Trophoblast cell (in vitro differentiated cells and primary cell): ENCODE data around the gene NCL.

Experiments used
- DNase-seq, 2 donors: peaks; one replicate each; pipeline ENCODE4 v3.0.0-alpha.2; 2016
- H2AFZ ChIP-seq: 2 replicates; pipeline ENCODE4 v1.6.1; 2013; ENCODE audit warnings: low read length, moderate library complexity, mild to moderate bottlenecking; ENCODE audit not compliant: insufficient read depth, poor library complexity
- H2AK5ac ChIP-seq: 2 replicates; pipeline ENCODE4 v1.6.1; 2013; ENCODE audit warnings: mild to moderate bottlenecking, low read length
- H2BK120ac ChIP-seq: 2 replicates; pipeline ENCODE4 v1.6.1; 2013; ENCODE audit warnings: low read length, mild to moderate bottlenecking, moderate library complexity; ENCODE audit not compliant: insufficient read depth, poor library complexity
- H2BK12ac ChIP-seq: 2 replicates; pipeline ENCODE4 v1.6.1; 2013; ENCODE audit warnings: mild to moderate bottlenecking, low read length, moderate library complexity
- H2BK5ac ChIP-seq: 2 replicates; pipeline ENCODE4 v1.6.1; 2013; ENCODE audit warnings: low read length, low read depth, moderate library complexity, mild to moderate bottlenecking; ENCODE audit not compliant: poor library complexity
- H3K14ac ChIP-seq: 2 replicates; pipeline ENCODE4 v1.6.1; 2013; ENCODE audit warnings: mild to moderate bottlenecking, low read length
- H3K18ac ChIP-seq: 2 replicates; pipeline ENCODE4 v1.6.1; 2013; ENCODE audit warnings: mild to moderate bottlenecking, low read length
- H3K23ac ChIP-seq: 2 replicates; pipeline ENCODE4 v1.6.1; 2013; ENCODE audit warnings: low read length
- H3K27ac ChIP-seq: 2 replicates; pipeline ENCODE4 v1.5.1; 2013; ENCODE audit warnings: low read depth, mild to moderate bottlenecking, inconsistent platforms, low read length, moderate library complexity
- H3K27me3 ChIP-seq: 2 replicates; pipeline ENCODE4 v1.6.1; 2013; ENCODE audit warnings: inconsistent platforms, mild to moderate bottlenecking, low read length, moderate library complexity; ENCODE audit not compliant: insufficient read depth
- H3K36me3 ChIP-seq, 2 experiments: 1 replicate in 1 of 2; 2 replicates in 1 of 2; pipeline ENCODE4 v1.6.1; 2013; ENCODE audit warnings: low read length in 2 of 2, mild to moderate bottlenecking in 2 of 2, moderate library complexity in 1 of 2; ENCODE audit not compliant: insufficient read depth in 2 of 2, control insufficient read depth in 1 of 2
- H3K4ac ChIP-seq: 2 replicates; pipeline ENCODE4 v1.6.1; 2013; ENCODE audit warnings: low read depth, mild to moderate bottlenecking, low read length, moderate library complexity
- H3K4me1 ChIP-seq, 2 experiments: 1 replicate in 1 of 2; 2 replicates in 1 of 2; pipeline ENCODE4 v1.6.1; 2013; ENCODE audit warnings: low read length in 2 of 2, mild to moderate bottlenecking in 2 of 2, moderate library complexity in 1 of 2; ENCODE audit not compliant: insufficient read depth in 2 of 2, control insufficient read depth in 1 of 2
- H3K4me2 ChIP-seq: 2 replicates; pipeline ENCODE4 v1.6.1; 2013; ENCODE audit warnings: inconsistent platforms, mild to moderate bottlenecking, low read length, moderate library complexity
- H3K4me3 ChIP-seq: 2 replicates; pipeline ENCODE4 v1.5.1; 2013; ENCODE audit warnings: mild to moderate bottlenecking, low read depth, low read length, inconsistent platforms
- H3K79me1 ChIP-seq: one replicate; pipeline ENCODE4 v1.6.1; 2013; ENCODE audit warnings: low read length
- H3K79me2 ChIP-seq: 2 replicates; pipeline ENCODE4 v1.6.1; 2013; ENCODE audit warnings: low read length, mild to moderate bottlenecking; ENCODE audit not compliant: control insufficient read depth, insufficient read depth, poor library complexity
- H3K9ac ChIP-seq: 2 replicates; pipeline ENCODE4 v1.6.1; 2013; ENCODE audit warnings: mild to moderate bottlenecking, low read length
- H3K9me3 ChIP-seq: 2 replicates; pipeline ENCODE4 v1.6.1; 2013; ENCODE audit warnings: low read depth, mild to moderate bottlenecking, control low read depth, inconsistent platforms, low read length; ENCODE audit not compliant: insufficient read depth
- H4K12ac ChIP-seq: 2 replicates; pipeline ENCODE4 v1.6.1; 2013; ENCODE audit warnings: low read depth, mild to moderate bottlenecking, low read length, moderate library complexity
- H4K8ac ChIP-seq: 2 replicates; pipeline ENCODE4 v1.6.1; 2013; ENCODE audit warnings: low read depth, mild to moderate bottlenecking, low read length, moderate library complexity
- H4K91ac ChIP-seq: one replicate; pipeline ENCODE4 v1.6.1; 2013; ENCODE audit warnings: low read depth, mild to moderate bottlenecking, low read length, moderate library complexity
- WGBS: extraction: QIAGEN DNeasy Blood & Tissue Kit; methylation state at CpG from one replicate; pipeline ENCODE4 v1.1.7; 2013; ENCODE audit warnings: missing lambda C conversion rate; ENCODE audit not compliant: insufficient read length, insufficient coverage; ENCODE audit errors: extremely low coverage; 5-methylcytosine and 5-hydroxymethylcytosine counted together

NCL gene

GRCh38 chr2:231488331-231488730 lies 24.0 kb upstream of the NCL start:
- H3K4me2 ChIP-seq: no peak overlapping the region
- H4K91ac ChIP-seq: no peak overlapping the region
- no peak overlapping the region for H2BK12ac ChIP-seq
- H3K4ac ChIP-seq: no peak overlapping the region
- H3K18ac ChIP-seq: no peak overlapping the region
- H3K27ac ChIP-seq: no peak overlapping the region
- H3K79me2 ChIP-seq: no peaks in the 10 kb centered on the region
- H3K27me3 ChIP-seq: no peaks in the 10 kb centered on the region
- no peak overlapping the region for H2AFZ ChIP-seq
- H3K14ac ChIP-seq: no peak overlapping the region
- H2AK5ac ChIP-seq: no peak overlapping the region
- H2BK120ac ChIP-seq: no peak overlapping the region
- H3K9ac ChIP-seq: no peak overlapping the region
- no peak overlapping the region for H3K23ac ChIP-seq
- H3K4me1 ChIP-seq: no peaks in the 10 kb centered on the region
- no peak overlapping the region for H3K4me3 ChIP-seq
- no peak overlapping the region for H4K12ac ChIP-seq
- H4K8ac ChIP-seq: no peak overlapping the region
- no peaks in the 10 kb centered on the region for H3K36me3 ChIP-seq
- DNase-seq: no peak
- no CpG with 5 or more reads among the region's 5 CpGs for WGBS
- H3K79me1 ChIP-seq: no peaks in the 10 kb centered on the region
- no peak overlapping the region for H2BK5ac ChIP-seq
- no peaks in the 10 kb centered on the region for H3K9me3 ChIP-seq

DNA sequence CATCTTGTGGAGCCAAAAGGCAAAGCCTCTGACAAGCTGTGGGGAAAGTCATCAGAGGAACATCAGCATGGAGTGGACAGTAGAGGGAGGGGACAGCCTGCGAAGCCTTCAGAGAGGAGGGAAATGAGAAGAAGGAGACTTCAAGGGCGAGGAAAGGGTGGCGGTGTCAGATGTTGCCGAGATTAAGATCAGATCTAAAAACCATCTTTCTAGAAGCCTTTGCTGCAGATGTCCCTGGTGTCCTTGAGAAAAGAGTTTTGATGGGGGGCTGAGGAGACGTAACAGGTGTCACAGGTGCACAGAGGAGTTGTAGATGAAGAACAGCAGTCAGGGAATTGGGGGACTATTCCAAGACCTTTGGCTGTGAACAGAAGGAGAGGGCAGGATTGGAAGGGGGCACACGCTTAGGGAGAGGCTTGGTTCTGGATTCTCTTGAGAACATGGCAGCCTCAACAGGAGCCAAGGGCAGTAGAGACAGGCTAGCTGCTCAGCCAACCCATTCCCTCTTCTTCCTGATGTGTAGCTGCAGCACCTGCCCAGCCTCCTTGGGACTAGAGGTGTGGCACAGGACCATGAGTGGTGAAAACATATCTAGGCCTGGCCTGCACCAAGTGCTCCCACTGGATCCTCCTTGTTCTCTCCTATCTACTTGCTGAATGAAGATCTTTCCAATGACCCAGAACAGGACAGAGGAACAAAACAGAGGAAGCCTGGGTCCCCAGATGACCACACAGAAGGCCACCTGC lies 22.7 kb upstream of the NCL start:
- no peak for DNase-seq
- Histone ChIP-seq H3K18ac (no peak overlapping the region), H4K12ac (no peak overlapping the region), H3K4me3 (no peak overlapping the region), H3K9me3 (no peaks in the 10 kb centered on the region), H2BK5ac (no peak overlapping the region), H2BK12ac (no peak overlapping the region), H2AK5ac (no peak overlapping the region), H3K14ac (no peak overlapping the region), H2BK120ac (no peak overlapping the region), H3K36me3 (no peaks in the 10 kb centered on the region), H3K79me2 (no peaks in the 10 kb centered on the region), H3K4me2 (no peak overlapping the region), H4K91ac (no peak overlapping the region), H3K23ac (no peak overlapping the region), H3K27ac (no peak overlapping the region), H3K4ac (no peak overlapping the region), H2AFZ (no peak overlapping the region), H3K9ac (no peak overlapping the region), H3K4me1 (no peaks in the 10 kb centered on the region), H3K27me3 (no peaks in the 10 kb centered on the region), H3K79me1 (no peaks in the 10 kb centered on the region), H4K8ac (no peak overlapping the region)
- WGBS: no CpG with 5 or more reads among the region's 6 CpGs

DNA sequence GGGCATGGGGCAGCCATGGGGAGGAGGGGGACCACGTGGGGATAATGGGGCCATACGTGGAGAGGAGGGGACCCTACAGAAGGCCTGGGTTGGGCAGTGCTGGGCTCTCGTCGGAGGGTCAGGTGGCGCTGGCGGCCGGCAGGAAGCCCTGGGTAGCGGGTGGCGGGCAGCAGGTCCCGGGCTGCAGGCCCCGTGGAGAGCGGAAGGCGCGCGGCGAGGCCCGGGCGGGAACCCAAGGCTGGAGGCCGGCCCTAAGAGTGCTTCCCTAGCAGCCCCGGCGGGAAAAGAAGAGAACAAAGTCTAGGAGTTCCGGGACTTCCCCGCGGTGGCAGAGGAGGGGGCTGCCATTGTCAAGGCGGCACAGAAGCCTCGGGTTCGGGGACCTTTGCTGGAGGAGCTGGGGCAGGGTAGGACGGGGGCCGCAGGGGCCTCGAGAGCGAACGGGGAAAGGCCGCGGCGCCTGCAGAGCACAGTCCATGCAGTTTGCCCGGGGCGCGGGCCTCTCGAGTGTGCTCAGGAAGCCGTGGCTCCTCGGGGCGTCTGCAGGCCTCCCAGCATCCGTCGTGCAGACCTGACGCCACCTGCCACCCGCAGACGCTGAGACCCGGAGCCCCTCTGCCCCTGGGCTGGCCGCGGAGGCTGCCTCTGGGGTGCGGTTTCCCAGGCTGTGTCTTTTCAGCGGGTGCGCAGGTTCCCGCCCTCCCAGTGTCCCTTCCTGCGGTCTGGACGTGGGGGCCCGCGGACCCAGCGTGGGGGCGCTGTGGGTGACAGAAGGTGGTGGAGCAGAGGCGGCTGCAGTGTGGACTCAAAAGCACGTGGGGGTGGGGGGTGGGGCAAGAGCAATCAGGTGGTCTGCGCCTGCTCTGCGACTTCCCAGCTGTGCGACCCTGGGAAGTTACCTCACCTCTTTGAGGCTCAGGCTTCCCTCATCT lies 19.4 kb upstream of the NCL start:
- no peak overlapping the region for H3K4me3 ChIP-seq
- no peak overlapping the region for H2BK12ac ChIP-seq
- H3K9me3 ChIP-seq: no peaks in the 10 kb centered on the region
- no peak overlapping the region for H4K8ac ChIP-seq
- H3K79me1 ChIP-seq: no peaks in the 10 kb centered on the region
- no peak overlapping the region for H3K4ac ChIP-seq
- no peak overlapping the region for H3K27ac ChIP-seq
- H3K9ac ChIP-seq: no peak overlapping the region
- H3K18ac ChIP-seq: no peak overlapping the region
- H4K12ac ChIP-seq: no peak overlapping the region
- H3K14ac ChIP-seq: no peak overlapping the region
- DNase-seq: no peak
- no peaks in the 10 kb centered on the region for H3K79me2 ChIP-seq
- H3K4me2 ChIP-seq: no peak overlapping the region
- no CpG with 5 or more reads among the region's 65 CpGs for WGBS
- H3K4me1 ChIP-seq: no peaks in the 10 kb centered on the region
- no peak overlapping the region for H3K23ac ChIP-seq
- H2BK5ac ChIP-seq: no peak overlapping the region
- H4K91ac ChIP-seq: no peak overlapping the region
- H3K27me3 ChIP-seq: no peaks in the 10 kb centered on the region
- H2AFZ ChIP-seq: no peak overlapping the region
- H3K36me3 ChIP-seq: no peaks in the 10 kb centered on the region
- H2BK120ac ChIP-seq: no peak overlapping the region
- H2AK5ac ChIP-seq: no peak overlapping the region

GRCh38 chr2:231482806-231483391 lies 18.6 kb upstream of the NCL start:
- Histone ChIP-seq H3K36me3 (no peaks in the 10 kb centered on the region), H3K18ac (no peak overlapping the region)
- WGBS: no CpG with 5 or more reads among the region's 36 CpGs

More at GRCh38 chr2:231482806-231483391, 18.6 kb upstream of the NCL start:
- Histone ChIP-seq H3K4me3 (no peak overlapping the region), H4K12ac (peak overlapping the region; percentile 59), H2BK12ac (no peak overlapping the region), H2BK120ac (no peak overlapping the region), H3K27me3 (no peaks in the 10 kb centered on the region), H3K79me2 (no peaks in the 10 kb centered on the region), H4K8ac (peak overlapping the region; percentile 72), H3K4me1 (no peaks in the 10 kb centered on the region), H3K4me2 (no peak overlapping the region), H3K4ac (no peak overlapping the region), H3K27ac (no peak overlapping the region), H4K91ac (no peak overlapping the region), H3K79me1 (no peaks in the 10 kb centered on the region), H2BK5ac (no peak overlapping the region), H3K14ac (no peak overlapping the region), H3K23ac (no peak overlapping the region), H3K9ac (no peak overlapping the region), H2AK5ac (no peak overlapping the region), H3K9me3 (no peaks in the 10 kb centered on the region), H2AFZ (peak overlapping the region; percentile 10)
- peak; percentile 44 to 75 for DNase-seq
